Measurements from ENCODE around the gene COG4.
A peak's percentile ranks its signal among the peaks of the same experiment; 100 is the strongest.
"Not testable (repeated sequence)": the region's sequence is repeated elsewhere in the genome, so short reads cannot be mapped to it uniquely, and the experiment has no call there.

The COG4 gene

GRCh38 chr16:70523076-70523742, at the start of gene COG4:
COG4 (minus strand) TSS chr16:70523554; CDS start chr16:70523543, 11 bp downstream.
- DNase-seq (ENCODE audit: low spot score): peak; percentile 94

GRCh38 chr16:70572926-70573270, 49.5 kb upstream of the COG4 start:
- no peak for DNase-seq (ENCODE audit: low spot score)

GRCh38 chr16:70572050-70572925, 48.9 kb upstream of the COG4 start:
- no peak for DNase-seq (ENCODE audit: low spot score)

- no peak for DNase-seq (ENCODE audit: low spot score)
These were observed 48.3 kb upstream of the COG4 start for GRCh38 chr16:70571623-70572022.

- no peak for DNase-seq (ENCODE audit: low spot score)
These were observed 47.7 kb upstream of the COG4 start for GRCh38 chr16:70570967-70571570.

- no peak for DNase-seq (ENCODE audit: low spot score)
These were observed 46.4 kb upstream of the COG4 start for GRCh38 chr16:70569752-70570151.

GRCh38 chr16:70568601-70569237, 45.4 kb upstream of the COG4 start:
- no peak for DNase-seq (ENCODE audit: low spot score)

- no peak for DNase-seq (ENCODE audit: low spot score)
These were observed 41.7 kb upstream of the COG4 start for GRCh38 chr16:70565053-70565452.

- peak; percentile 81 for DNase-seq (ENCODE audit: low spot score)
These were observed 40.3 kb upstream of the COG4 start for GRCh38 chr16:70563636-70564035.

- no peak for DNase-seq (ENCODE audit: low spot score)
These were observed 38.3 kb upstream of the COG4 start for GRCh38 chr16:70561623-70562022.

GRCh38 chr16:70556063-70556462, 32.7 kb upstream of the COG4 start:
- no peak for DNase-seq (ENCODE audit: low spot score)

GRCh38 chr16:70553645-70554044, 30.3 kb upstream of the COG4 start:
- peak; percentile 85 for DNase-seq (ENCODE audit: low spot score)

GRCh38 chr16:70552675-70553074, 29.3 kb upstream of the COG4 start:
- DNase-seq (ENCODE audit: low spot score): no peak

GRCh38 chr16:70551788-70552187, 28.4 kb upstream of the COG4 start:
- DNase-seq (ENCODE audit: low spot score): no peak

- DNase-seq (ENCODE audit: low spot score): no peak
These were observed 26.7 kb upstream of the COG4 start for GRCh38 chr16:70550082-70550481.

- no peak for DNase-seq (ENCODE audit: low spot score)
These were observed 25.6 kb upstream of the COG4 start for GRCh38 chr16:70548936-70549335.

- DNase-seq (ENCODE audit: low spot score): no peak
These were observed 21.2 kb upstream of the COG4 start for GRCh38 chr16:70544548-70544947.

GRCh38 chr16:70540994-70541393, 17.6 kb upstream of the COG4 start:
- no peak for DNase-seq (ENCODE audit: low spot score)

GRCh38 chr16:70534971-70535370, 11.6 kb upstream of the COG4 start:
- DNase-seq (ENCODE audit: low spot score): no peak

- DNase-seq (ENCODE audit: low spot score): not testable (repeated sequence)
These were observed 6.6 kb upstream of the COG4 start for GRCh38 chr16:70529954-70530353.

- DNase-seq (ENCODE audit: low spot score): peak; percentile 78
These were observed 5.9 kb upstream of the COG4 start for GRCh38 chr16:70529051-70529777.
